Non-pigmented ciliary epithelial cell (primary cell): Measurements from ENCODE around the gene NFIX.
"Not testable (repeated sequence)": the region's sequence is repeated elsewhere in the genome, so short reads cannot be mapped to it uniquely, and the experiment has no call there.

Experiments
- DNase-seq: peaks from one replicate; pipeline ENCODE4 v3.0.0-alpha.2; 2010; ENCODE audit warnings: low read depth

NFIX gene

GRCh38 chr19:12994701-12995595 is at the start of gene NFIX:
NFIX (plus strand) TSS chr19:12995475; CDS start chr19:12995838, 363 bp downstream.
- no peak for DNase-seq

GRCh38 chr19:12945479-12946091 is 49.7 kb upstream of the NFIX start, which contains the start of gene RAD23A:
RAD23A (plus strand) TSS chr19:12945862; CDS start chr19:12945949, 87 bp downstream.
- DNase-seq: peak; percentile 80

GRCh38 chr19:12946092-12946721 is 49.1 kb upstream of the NFIX start:
- DNase-seq: peak; percentile 43

GRCh38 chr19:12946731-12947496 is 48.4 kb upstream of the NFIX start:
- DNase-seq: no peak

- no peak for DNase-seq
Observed at GRCh38 chr19:12947702-12948611, 47.3 kb upstream of the NFIX start.

GRCh38 chr19:12948612-12949362 is 46.5 kb upstream of the NFIX start:
- DNase-seq: no peak

GRCh38 chr19:12949363-12950283 is 45.7 kb upstream of the NFIX start:
- no peak for DNase-seq

- not testable (repeated sequence) for DNase-seq
Observed at GRCh38 chr19:12952050-12952449, 43.2 kb upstream of the NFIX start.

GRCh38 chr19:12952488-12953137 is 42.7 kb upstream of the NFIX start:
- peak; percentile 27 for DNase-seq

GRCh38 chr19:12953138-12953798 is 42.0 kb upstream of the NFIX start:
- DNase-seq: no peak

- no peak for DNase-seq
Observed at GRCh38 chr19:12953799-12954611, 41.3 kb upstream of the NFIX start.

GRCh38 chr19:12954612-12954962 is 40.7 kb upstream of the NFIX start:
- DNase-seq: no peak

- not testable (repeated sequence) for DNase-seq
Observed at GRCh38 chr19:12955575-12955974, 39.7 kb upstream of the NFIX start.

GRCh38 chr19:12955996-12956395 is 39.3 kb upstream of the NFIX start:
- no peak for DNase-seq

GRCh38 chr19:12956446-12957388 is 38.6 kb upstream of the NFIX start, which contains the start of gene GADD45GIP1:
GADD45GIP1 (minus strand) TSS chr19:12957223; CDS start chr19:12957212, 11 bp downstream.
- DNase-seq: no peak
